ENCODE data around the gene MSRB1.

GRCh38 chr16:1900452-1900774, 42.6 kb downstream of the MSRB1 start:
- no peak for TF ChIP-seq POLR2AphosphoS5 (IDR thresholded peaks at IDR 0.05; ENCODE audit: low read depth, low read length)
- TF ChIP-seq EGR1 (IDR thresholded peaks at IDR 0.05; ENCODE audit: low read depth): no peak
- TF ChIP-seq JUND (IDR thresholded peaks at IDR 0.05): no peak
- TF ChIP-seq CTCF (IDR thresholded peaks at IDR 0.05 in 2 of 3, conservative IDR thresholded peaks at IDR 0.05 in 1 of 3; ENCODE audit: borderline replicate concordance in 1 of 3, insufficient read depth in 1 of 3, low read depth in 2 of 3, low read length in 2 of 3): no peak
- no peak for TF ChIP-seq ZNF274 (IDR thresholded peaks at IDR 0.05; ENCODE audit: low read depth, low read length)
- no peak for TF ChIP-seq ELF1 (IDR thresholded peaks at IDR 0.05; ENCODE audit: borderline replicate concordance, low read depth)
- no peak for TF ChIP-seq CEBPB (IDR thresholded peaks at IDR 0.05; ENCODE audit: low read depth)
- TF ChIP-seq POLR2A (IDR thresholded peaks at IDR 0.05; ENCODE audit: borderline replicate concordance, extremely low read depth, insufficient read depth, insufficient read length): no peak
- TF ChIP-seq SP1 (IDR thresholded peaks at IDR 0.05; ENCODE audit: low read depth): no peak
- no peak for TF ChIP-seq MAX (IDR thresholded peaks at IDR 0.05)
- no peak for TF ChIP-seq EZH2phosphoT487 (IDR thresholded peaks at IDR 0.05; ENCODE audit: borderline replicate concordance)
- TF ChIP-seq ZBTB33 (IDR thresholded peaks at IDR 0.05; ENCODE audit: extremely low read depth, insufficient replicate concordance, low read length): no peak
- TF ChIP-seq ZFX (IDR thresholded peaks at IDR 0.05): no peak

Data from HCT116 (cell line).